PFSK-1 (cell line): ENCODE data around the gene TBKBP1.

Experiments
- FOXP2 ChIP-seq: optimal IDR thresholded peaks from 2 replicates; pipeline ENCODE3; 2011; ENCODE audit warnings: borderline replicate concordance, control low read depth, inconsistent platforms; ENCODE audit not compliant: insufficient read depth; ENCODE audit errors: extremely low read length, extremely low read depth
- POLR2AphosphoS5 ChIP-seq: IDR thresholded peaks from 2 replicates; pipeline ENCODE4 v1.6.1; 2012; ENCODE audit warnings: low read depth, mild to moderate bottlenecking, control low read depth, low read length, moderate library complexity

GRCh38 chr17:47735139-47735464 lies 41.1 kb downstream of the TBKBP1 start:
- TF ChIP-seq FOXP2 (no peak), POLR2AphosphoS5 (no peak)
